ENCODE data around the gene BANF1. TPM values are rescaled to one million over a fixed set of nuclear protein-coding genes. Genes with fewer than 3 reads are reported as not detected.
A peak's percentile ranks its signal among the peaks of the same experiment; 100 is the strongest.

Gene BANF1
- total and polyA plus RNA-seq, 9 of the 15 experiments (the other 6 are each of a cell fraction or from before 2014, with no cell fraction given), result 108 to 651 (median 263) TPM

DNA sequence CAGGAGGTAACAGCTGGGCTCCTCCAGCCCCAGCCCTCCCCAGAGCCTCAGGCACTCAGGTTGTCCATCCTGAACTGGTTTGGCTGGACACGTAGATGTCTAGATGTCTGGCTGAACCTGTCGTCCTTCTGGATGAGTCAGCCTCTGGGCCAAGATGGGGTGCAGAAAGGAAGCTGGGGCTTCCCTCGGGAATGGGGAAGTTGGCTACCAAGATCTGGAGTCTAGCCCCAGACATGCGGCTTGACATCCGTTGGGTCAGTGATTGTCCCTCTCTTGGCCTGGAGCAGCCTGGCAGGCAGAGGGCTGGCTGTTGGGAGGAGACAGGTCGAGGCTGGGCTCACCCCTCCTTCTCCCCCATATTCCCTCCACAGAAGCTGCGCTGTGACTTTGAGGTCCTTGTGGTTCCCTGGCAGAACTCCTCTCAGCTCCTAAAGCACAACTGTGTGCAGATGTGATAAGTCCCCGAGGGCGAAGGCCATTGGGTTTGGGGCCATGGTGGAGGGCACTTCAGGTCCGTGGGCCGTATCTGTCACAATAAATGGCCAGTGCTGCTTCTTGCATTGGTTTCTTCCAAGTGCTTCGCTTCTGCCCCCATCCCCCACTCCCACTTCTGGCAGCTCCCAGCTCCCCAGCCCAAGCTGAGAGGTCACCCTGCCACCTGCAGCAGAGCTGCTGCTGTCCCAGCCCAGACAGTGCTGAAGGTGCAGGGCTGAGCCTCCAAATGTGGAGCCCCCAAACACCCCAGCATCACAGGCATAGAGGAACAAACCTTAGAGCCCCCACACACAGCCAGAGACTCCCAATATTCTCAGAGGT lies 10.9 kb downstream of the BANF1 start (continued):
- TF ChIP-seq, protein P1, sequence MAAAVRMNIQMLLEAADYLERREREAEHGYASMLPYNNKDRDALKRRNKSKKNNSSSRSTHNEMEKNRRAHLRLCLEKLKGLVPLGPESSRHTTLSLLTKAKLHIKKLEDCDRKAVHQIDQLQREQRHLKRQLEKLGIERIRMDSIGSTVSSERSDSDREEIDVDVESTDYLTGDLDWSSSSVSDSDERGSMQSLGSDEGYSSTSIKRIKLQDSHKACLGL (CRISPR knock-in tag; IDR thresholded peaks at IDR 0.05; ENCODE audit: borderline replicate concordance, poor library complexity, severe bottlenecking), result no peak
- TF ChIP-seq FOXK1 (CRISPR knock-in tag; IDR thresholded peaks at IDR 0.05; ENCODE audit: borderline replicate concordance) (0 out of 2 replicates have a peak, but pooled peaks have one; percentile 65), ZNF174 (CRISPR knock-in tag; IDR thresholded peaks at IDR 0.05) (no peak), OTX1 (CRISPR knock-in tag; IDR thresholded peaks at IDR 0.05) (no peak), C11orf30 (IDR thresholded peaks at IDR 0.05; ENCODE audit: low read depth) (no peak), RBBP5 (IDR thresholded peaks at IDR 0.05; ENCODE audit: borderline replicate concordance, insufficient read depth, low read length, poor library complexity, severe bottlenecking) (peak; percentile 30), HDAC6 (IDR thresholded peaks at IDR 0.05; ENCODE audit: low read depth, low read length) (no peak), ELF4 (CRISPR knock-in tag; IDR thresholded peaks at IDR 0.05) (0 out of 2 replicates have a peak, but pooled peaks have one; percentile 11)
- TF ChIP-seq, protein P2, sequence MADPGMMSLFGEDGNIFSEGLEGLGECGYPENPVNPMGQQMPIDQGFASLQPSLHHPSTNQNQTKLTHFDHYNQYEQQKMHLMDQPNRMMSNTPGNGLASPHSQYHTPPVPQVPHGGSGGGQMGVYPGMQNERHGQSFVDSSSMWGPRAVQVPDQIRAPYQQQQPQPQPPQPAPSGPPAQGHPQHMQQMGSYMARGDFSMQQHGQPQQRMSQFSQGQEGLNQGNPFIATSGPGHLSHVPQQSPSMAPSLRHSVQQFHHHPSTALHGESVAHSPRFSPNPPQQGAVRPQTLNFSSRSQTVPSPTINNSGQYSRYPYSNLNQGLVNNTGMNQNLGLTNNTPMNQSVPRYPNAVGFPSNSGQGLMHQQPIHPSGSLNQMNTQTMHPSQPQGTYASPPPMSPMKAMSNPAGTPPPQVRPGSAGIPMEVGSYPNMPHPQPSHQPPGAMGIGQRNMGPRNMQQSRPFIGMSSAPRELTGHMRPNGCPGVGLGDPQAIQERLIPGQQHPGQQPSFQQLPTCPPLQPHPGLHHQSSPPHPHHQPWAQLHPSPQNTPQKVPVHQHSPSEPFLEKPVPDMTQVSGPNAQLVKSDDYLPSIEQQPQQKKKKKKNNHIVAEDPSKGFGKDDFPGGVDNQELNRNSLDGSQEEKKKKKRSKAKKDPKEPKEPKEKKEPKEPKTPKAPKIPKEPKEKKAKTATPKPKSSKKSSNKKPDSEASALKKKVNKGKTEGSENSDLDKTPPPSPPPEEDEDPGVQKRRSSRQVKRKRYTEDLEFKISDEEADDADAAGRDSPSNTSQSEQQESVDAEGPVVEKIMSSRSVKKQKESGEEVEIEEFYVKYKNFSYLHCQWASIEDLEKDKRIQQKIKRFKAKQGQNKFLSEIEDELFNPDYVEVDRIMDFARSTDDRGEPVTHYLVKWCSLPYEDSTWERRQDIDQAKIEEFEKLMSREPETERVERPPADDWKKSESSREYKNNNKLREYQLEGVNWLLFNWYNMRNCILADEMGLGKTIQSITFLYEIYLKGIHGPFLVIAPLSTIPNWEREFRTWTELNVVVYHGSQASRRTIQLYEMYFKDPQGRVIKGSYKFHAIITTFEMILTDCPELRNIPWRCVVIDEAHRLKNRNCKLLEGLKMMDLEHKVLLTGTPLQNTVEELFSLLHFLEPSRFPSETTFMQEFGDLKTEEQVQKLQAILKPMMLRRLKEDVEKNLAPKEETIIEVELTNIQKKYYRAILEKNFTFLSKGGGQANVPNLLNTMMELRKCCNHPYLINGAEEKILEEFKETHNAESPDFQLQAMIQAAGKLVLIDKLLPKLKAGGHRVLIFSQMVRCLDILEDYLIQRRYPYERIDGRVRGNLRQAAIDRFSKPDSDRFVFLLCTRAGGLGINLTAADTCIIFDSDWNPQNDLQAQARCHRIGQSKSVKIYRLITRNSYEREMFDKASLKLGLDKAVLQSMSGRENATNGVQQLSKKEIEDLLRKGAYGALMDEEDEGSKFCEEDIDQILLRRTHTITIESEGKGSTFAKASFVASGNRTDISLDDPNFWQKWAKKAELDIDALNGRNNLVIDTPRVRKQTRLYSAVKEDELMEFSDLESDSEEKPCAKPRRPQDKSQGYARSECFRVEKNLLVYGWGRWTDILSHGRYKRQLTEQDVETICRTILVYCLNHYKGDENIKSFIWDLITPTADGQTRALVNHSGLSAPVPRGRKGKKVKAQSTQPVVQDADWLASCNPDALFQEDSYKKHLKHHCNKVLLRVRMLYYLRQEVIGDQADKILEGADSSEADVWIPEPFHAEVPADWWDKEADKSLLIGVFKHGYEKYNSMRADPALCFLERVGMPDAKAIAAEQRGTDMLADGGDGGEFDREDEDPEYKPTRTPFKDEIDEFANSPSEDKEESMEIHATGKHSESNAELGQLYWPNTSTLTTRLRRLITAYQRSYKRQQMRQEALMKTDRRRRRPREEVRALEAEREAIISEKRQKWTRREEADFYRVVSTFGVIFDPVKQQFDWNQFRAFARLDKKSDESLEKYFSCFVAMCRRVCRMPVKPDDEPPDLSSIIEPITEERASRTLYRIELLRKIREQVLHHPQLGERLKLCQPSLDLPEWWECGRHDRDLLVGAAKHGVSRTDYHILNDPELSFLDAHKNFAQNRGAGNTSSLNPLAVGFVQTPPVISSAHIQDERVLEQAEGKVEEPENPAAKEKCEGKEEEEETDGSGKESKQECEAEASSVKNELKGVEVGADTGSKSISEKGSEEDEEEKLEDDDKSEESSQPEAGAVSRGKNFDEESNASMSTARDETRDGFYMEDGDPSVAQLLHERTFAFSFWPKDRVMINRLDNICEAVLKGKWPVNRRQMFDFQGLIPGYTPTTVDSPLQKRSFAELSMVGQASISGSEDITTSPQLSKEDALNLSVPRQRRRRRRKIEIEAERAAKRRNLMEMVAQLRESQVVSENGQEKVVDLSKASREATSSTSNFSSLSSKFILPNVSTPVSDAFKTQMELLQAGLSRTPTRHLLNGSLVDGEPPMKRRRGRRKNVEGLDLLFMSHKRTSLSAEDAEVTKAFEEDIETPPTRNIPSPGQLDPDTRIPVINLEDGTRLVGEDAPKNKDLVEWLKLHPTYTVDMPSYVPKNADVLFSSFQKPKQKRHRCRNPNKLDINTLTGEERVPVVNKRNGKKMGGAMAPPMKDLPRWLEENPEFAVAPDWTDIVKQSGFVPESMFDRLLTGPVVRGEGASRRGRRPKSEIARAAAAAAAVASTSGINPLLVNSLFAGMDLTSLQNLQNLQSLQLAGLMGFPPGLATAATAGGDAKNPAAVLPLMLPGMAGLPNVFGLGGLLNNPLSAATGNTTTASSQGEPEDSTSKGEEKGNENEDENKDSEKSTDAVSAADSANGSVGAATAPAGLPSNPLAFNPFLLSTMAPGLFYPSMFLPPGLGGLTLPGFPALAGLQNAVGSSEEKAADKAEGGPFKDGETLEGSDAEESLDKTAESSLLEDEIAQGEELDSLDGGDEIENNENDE (IDR thresholded peaks at IDR 0.05; ENCODE audit: low read depth, low read length), result no peak
- TF ChIP-seq, protein P3, sequence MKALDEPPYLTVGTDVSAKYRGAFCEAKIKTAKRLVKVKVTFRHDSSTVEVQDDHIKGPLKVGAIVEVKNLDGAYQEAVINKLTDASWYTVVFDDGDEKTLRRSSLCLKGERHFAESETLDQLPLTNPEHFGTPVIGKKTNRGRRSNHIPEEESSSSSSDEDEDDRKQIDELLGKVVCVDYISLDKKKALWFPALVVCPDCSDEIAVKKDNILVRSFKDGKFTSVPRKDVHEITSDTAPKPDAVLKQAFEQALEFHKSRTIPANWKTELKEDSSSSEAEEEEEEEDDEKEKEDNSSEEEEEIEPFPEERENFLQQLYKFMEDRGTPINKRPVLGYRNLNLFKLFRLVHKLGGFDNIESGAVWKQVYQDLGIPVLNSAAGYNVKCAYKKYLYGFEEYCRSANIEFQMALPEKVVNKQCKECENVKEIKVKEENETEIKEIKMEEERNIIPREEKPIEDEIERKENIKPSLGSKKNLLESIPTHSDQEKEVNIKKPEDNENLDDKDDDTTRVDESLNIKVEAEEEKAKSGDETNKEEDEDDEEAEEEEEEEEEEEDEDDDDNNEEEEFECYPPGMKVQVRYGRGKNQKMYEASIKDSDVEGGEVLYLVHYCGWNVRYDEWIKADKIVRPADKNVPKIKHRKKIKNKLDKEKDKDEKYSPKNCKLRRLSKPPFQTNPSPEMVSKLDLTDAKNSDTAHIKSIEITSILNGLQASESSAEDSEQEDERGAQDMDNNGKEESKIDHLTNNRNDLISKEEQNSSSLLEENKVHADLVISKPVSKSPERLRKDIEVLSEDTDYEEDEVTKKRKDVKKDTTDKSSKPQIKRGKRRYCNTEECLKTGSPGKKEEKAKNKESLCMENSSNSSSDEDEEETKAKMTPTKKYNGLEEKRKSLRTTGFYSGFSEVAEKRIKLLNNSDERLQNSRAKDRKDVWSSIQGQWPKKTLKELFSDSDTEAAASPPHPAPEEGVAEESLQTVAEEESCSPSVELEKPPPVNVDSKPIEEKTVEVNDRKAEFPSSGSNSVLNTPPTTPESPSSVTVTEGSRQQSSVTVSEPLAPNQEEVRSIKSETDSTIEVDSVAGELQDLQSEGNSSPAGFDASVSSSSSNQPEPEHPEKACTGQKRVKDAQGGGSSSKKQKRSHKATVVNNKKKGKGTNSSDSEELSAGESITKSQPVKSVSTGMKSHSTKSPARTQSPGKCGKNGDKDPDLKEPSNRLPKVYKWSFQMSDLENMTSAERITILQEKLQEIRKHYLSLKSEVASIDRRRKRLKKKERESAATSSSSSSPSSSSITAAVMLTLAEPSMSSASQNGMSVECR (CRISPR knock-in tag; IDR thresholded peaks at IDR 0.05), result peak; percentile 59; the same call in 1 of the 2 replicates
